GM08714 (cell line): ENCODE data around the gene BMAL1.

Source experiments
- H3K4me3 ChIP-seq: fragments of 200-500 bp; sonication (Bioruptor generic); 2 replicates; pipeline ENCODE4 v1.5.1; 2014; ENCODE audit warnings: mild to moderate bottlenecking, low read length, inconsistent platforms
- ZNF274 ChIP-seq: IDR thresholded peaks from 2 replicates; pipeline ENCODE4 v1.6.1; 2012; ENCODE audit warnings: mild to moderate bottlenecking, low read depth, low read length

Gene BMAL1

DNA sequence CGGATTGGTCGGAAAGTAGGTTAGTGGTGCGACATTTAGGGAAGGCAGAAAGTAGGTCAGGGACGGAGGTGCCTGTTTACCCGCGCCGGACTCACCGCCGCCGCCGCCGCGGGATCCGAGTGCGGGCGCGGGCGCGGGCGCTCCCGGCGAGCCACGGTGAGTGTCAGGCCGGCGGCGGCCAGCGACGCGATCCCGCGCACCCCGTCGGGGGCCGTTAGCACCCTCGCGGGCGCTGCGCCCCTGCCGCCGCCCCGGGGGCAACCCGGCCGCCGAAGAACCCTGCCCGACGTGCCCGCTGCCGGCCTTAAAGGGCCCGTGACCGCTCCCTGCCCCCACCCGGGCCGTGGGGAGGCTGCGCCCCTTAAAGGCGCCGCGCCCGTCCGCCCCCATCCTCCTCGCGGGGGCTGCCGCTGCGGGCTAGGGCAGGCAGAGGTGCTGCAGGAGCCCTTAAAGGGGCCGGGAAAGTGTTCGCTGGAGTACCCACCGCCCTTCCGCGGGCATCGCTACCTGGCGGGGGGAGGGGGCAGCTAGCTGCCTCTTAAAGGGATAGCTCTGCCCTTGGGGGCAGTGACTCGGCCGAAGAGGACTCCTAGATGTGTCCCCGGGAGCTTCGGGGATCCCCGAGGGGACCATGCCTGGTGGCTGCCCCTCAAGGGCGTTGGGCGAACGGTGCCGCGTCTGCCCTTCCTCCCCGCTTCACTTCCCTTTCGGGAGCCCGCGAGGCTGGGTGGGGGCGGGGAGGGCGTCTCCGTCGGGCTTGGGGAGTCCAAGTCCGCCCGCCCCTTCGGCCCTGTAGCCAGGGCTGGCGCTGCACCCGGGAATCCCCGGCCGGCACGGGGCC lies at the start of gene BMAL1:
TSS of gene BMAL1 (plus strand) at position 23 of the 841 bp plus-strand sequence. CDS start 76,519 bp downstream, outside the sequence.
- H3K4me3 ChIP-seq: peak within 1 kb of the TSS; percentile 98
- TF ChIP-seq ZNF274: no peak

- no peak overlapping the region for H3K4me3 ChIP-seq
- TF ChIP-seq ZNF274: no peak
Observed at GRCh38 chr11:13228572-13228971, 49.0 kb upstream of the BMAL1 start.

- no peak for TF ChIP-seq ZNF274
- H3K4me3 ChIP-seq: no peak overlapping the region
Observed at GRCh38 chr11:13229136-13229535, 48.5 kb upstream of the BMAL1 start.

DNA sequence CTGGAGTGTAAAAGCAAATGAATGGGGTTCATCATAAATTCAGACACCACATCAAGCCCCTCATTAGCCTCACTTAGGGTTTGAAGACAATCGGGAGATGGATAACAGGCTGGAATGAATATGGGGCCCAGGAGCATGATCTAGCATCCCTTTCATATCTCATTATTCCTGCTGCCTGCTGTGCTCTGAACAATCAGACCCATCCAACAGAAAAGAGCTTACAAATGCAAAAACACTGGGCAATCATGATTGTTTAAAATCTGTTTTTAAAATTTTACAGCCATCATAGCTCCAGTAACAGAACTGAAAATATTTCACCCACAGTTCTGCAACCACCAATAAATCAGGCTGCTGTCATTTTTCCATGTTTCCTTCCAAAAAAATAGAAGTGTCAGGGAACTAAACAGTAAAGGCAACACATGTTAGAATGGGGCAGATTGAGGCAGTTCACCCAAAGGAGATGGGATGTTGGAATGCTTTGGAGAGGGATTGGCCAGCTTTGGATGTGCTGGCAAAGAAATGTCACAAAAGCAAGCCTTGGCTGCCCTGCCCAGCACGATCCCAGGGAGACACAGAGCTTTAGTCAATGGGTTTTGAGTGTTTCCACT lies 47.8 kb upstream of the BMAL1 start:
- no peak for TF ChIP-seq ZNF274

DNA sequence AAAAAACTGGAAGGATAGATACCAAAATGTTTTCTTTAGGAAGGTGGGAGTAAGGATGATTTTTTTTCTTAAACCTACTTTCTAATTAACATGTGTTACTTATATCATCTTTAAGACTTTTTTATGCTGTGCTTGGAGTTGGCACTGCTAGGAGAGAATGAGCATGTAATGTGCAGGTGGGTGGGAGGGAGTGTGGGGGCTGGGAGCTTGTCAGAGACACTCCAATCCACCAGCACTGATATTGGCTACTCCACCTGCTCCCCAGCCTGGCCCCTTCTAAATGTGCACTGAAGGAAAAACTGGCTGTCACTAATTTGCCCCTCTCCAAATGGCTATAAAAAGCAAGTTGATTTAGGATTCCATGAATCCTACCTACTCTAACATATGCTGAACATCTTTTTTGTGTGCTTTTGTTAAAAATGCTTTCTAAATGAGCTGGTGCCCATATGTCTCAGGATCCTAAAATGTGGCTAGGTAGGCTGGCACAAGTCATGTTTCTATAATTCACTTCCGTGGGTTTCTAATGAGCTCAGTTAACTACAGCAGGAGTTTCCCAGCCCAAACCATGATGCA lies 44.3 kb upstream of the BMAL1 start:
- TF ChIP-seq ZNF274: no peak
- no peak overlapping the region for H3K4me3 ChIP-seq

More for the DNA sequence above, 47.8 kb upstream of the BMAL1 start:
- H3K4me3 ChIP-seq: no peak overlapping the region

- H3K4me3 ChIP-seq: no peak overlapping the region
- no peak for TF ChIP-seq ZNF274
Observed at GRCh38 chr11:13235895-13236294, 41.7 kb upstream of the BMAL1 start.

DNA sequence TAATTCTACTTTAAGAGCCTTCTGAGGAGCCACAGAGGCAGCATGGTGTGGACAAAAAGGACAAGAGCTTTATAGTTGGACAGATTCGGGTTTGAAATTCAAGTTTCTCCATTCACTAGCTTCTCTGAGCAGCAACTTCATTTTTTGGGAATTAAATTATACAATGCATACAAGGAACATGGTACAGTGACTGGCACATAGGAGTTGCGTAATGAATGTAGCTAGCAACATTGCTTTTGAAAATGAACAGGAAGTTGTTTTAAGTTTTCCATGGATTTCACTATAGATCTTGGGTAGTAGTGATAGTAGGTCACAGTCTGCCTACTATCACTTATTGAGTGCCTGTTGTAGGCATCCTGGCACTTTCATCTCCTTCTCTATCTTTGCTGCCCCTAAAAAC lies 41.0 kb upstream of the BMAL1 start:
- TF ChIP-seq ZNF274: no peak
- no peak overlapping the region for H3K4me3 ChIP-seq

GRCh38 chr11:13237761-13238160 lies 39.8 kb upstream of the BMAL1 start:
- H3K4me3 ChIP-seq: no peak overlapping the region
- no peak for TF ChIP-seq ZNF274

- no peak for TF ChIP-seq ZNF274
- no peak overlapping the region for H3K4me3 ChIP-seq
Observed at GRCh38 chr11:13238879-13239514, 38.6 kb upstream of the BMAL1 start.

DNA sequence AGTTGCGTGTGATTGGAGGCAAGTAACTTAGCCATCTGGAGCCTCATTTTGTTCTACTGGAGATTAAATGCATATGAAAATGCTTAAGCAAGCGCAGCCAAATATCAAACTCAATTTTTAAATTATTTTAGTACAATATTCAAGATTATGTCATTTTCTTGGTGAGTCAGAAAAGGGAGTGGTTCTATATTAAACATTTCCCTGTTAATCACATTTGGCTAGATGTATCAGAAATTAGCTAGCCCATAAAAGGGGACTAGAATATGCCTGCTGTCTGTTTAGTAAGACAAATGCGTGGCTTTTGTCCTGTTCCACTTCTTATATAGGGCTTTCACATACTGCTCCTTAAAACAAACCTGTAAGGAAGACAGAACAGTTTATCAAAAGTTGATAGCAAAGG lies 35.0 kb upstream of the BMAL1 start:
- no peak for TF ChIP-seq ZNF274
- H3K4me3 ChIP-seq: no peak overlapping the region

DNA sequence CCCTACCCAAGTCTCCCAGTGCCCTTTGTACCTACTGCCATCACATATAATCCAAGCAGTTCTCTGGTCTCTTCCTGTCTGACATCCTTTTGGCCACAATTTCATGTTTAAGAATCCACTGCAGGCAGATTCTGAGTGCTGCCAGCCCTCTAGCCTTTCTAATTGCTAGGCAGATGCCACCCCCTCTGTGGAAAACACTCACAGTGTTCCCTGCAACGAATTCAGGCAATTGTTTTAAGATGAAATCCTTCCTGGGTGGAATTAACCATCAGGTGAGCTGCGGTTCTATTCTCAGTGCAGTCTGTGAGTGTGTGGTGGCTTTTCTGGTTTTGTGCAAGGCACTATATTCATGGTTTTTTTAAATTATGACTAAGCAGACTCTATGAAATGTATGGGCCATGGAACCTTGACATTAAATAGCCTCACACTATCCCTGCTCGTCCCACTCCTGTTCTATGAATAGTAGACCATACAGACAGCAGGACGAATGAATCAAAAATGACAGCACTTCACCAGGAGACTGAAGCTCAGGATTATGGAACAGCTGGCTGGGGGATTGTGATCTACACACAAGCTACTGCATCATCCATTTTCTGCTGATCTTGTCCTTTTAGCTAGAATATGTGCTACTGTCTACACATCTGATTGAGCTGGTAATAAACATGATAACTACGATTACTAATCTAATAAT lies 29.8 kb upstream of the BMAL1 start:
- TF ChIP-seq ZNF274: no peak
- H3K4me3 ChIP-seq: no peak overlapping the region

DNA sequence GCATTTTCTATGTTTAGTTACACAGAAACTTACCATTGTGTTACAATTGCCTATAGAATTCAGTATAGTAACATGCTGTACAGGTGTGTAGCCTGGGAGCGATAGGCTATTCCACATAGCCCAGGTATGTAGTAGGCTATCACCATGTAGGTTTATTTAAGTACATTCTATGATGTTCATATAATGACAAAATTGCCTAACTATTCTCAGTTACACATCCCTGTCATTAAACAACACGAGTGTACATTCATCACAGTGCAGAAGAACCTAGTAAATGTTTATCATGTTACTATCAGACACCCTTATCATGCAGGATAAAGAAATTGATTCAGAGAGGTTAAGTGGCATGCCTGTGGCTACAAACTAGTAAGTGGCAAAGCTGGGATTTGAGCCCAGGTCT lies 28.4 kb upstream of the BMAL1 start:
- H3K4me3 ChIP-seq: no peak overlapping the region
- TF ChIP-seq ZNF274: no peak

DNA sequence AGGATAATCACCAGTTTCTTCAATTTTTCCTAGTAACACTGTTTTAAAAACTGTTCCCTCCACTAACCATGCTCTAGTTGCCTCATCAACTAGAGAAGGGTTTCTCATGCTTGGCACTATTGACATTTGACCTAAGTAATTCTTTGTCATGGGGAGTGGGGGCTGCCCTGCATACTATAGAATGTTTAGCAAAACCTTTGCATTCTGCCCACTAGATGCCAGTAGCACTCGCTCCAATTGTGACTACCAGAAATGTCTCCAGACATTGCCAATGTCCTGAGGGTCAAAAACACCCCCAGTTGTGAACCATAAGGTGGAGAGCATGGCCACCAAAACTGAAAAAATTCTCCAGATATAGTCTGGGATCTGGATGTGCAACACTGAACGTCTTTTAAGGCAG lies 27.6 kb upstream of the BMAL1 start:
- TF ChIP-seq ZNF274: no peak

DNA sequence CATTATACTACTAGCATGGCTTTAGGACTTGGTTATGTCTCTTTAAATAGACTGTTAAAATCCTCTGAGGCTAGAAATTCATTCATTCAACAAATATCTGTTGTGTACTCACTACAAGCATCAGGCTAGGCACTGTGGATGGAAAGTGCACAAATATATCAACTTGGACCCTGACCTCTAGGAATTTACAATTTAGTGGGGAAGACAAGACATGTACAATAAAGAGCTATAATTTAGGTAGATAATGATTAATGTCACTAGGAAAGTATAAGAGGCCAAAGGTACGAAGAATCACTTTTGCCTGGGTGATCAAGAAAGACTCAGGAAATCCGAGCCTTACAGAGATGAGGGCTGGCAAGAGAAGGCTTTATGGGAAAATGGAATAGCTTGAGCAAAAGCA lies 25.6 kb upstream of the BMAL1 start:
- H3K4me3 ChIP-seq: no peak overlapping the region
- TF ChIP-seq ZNF274: no peak

More for the DNA sequence above, 27.6 kb upstream of the BMAL1 start:
- H3K4me3 ChIP-seq: no peak overlapping the region
